22Rv1 (cell line): ENCODE measurements around the gene CAPN15.

Source experiments
- CTCF ChIP-seq: fragments of 450-650 bp; IDR thresholded peaks from 2 replicates; pipeline ENCODE4 v1.5.1; 2017; ENCODE audit warnings: mild to moderate bottlenecking
- ZFX ChIP-seq: fragments of 450-650 bp; IDR thresholded peaks from 2 replicates; pipeline ENCODE4 v1.6.1; 2017; ENCODE audit warnings: antibody characterized with exemption, borderline replicate concordance

GRCh38 chr16:530111-530817 is 2.8 kb downstream of the CAPN15 start:
- TF ChIP-seq CTCF: no peak
- no peak for TF ChIP-seq ZFX
